ENCODE data around the gene UBE4B. TPM values are rescaled to one million over a fixed set of nuclear protein-coding genes. Genes with fewer than 3 reads are reported as not detected.
A peak's percentile ranks its signal among the peaks of the same experiment; 100 is the strongest.
"Not testable (repeated sequence)": the region's sequence is repeated elsewhere in the genome, so short reads cannot be mapped to it uniquely, and the experiment has no call there.

UBE4B gene
- 61.1 TPM for polyA plus RNA-seq (ENCODE audit: insufficient read length)
- long read RNA-seq, donor 1, full-length matches to known transcripts = 3 of 17 reads
- long read RNA-seq, donor 1, partial matches to known transcripts = 14 of 17 reads
- long read RNA-seq, donor 1, other reads (novel, unspliced or antisense) = 0 of 17 reads
- long read RNA-seq, donor 2, partial matches to known transcripts = 23 of 23 reads
- long read RNA-seq, donor 2, other reads (novel, unspliced or antisense) = 0 of 23 reads
- long read RNA-seq, donor 3, partial matches to known transcripts = 17 of 17 reads
- long read RNA-seq, donor 3, other reads (novel, unspliced or antisense) = 0 of 17 reads
- long read RNA-seq, donor 4 = 0 reads
- long read RNA-seq, donor 5, full-length matches to known transcripts = 1 of 11 reads
- long read RNA-seq, donor 5, partial matches to known transcripts = 10 of 11 reads
- long read RNA-seq, donor 5, other reads (novel, unspliced or antisense) = 0 of 11 reads
- long read RNA-seq, donor 6, full-length matches to known transcripts = 2 of 13 reads
- long read RNA-seq, donor 6, partial matches to known transcripts = 11 of 13 reads
- long read RNA-seq, donor 6, other reads (novel, unspliced or antisense) = 0 of 13 reads
- long read RNA-seq, donor 7, full-length matches to known transcripts = 2 of 33 reads
- long read RNA-seq, donor 7, partial matches to known transcripts = 31 of 33 reads
- long read RNA-seq, donor 7, other reads (novel, unspliced or antisense) = 0 of 33 reads
- long read RNA-seq, donor 8, full-length matches to known transcripts = 1 of 7 reads
- long read RNA-seq, donor 8, partial matches to known transcripts = 6 of 7 reads
- long read RNA-seq, donor 8, other reads (novel, unspliced or antisense) = 0 of 7 reads

- peak; percentile 99 for DNase-seq
Observed at GRCh38 chr1:10032590-10033358, at the start of gene UBE4B. TSS of gene UBE4B (plus strand) at chr1:10032958. CDS start at chr1:10033671, 713 bp downstream.

- DNase-seq = no peak
Observed at GRCh38 chr1:9984253-9984652, 48.5 kb upstream of the UBE4B start.

- DNase-seq = no peak
Observed at GRCh38 chr1:9985001-9985400, 47.8 kb upstream of the UBE4B start.

GRCh38 chr1:9989773-9990172 lies 43.0 kb upstream of the UBE4B start:
- DNase-seq = no peak

- DNase-seq = no peak
Observed at GRCh38 chr1:9990944-9991343, 41.8 kb upstream of the UBE4B start.

GRCh38 chr1:9992910-9993309 lies 39.8 kb upstream of the UBE4B start:
- no peak for DNase-seq

- no peak for DNase-seq
Observed at GRCh38 chr1:9993561-9994075, 39.1 kb upstream of the UBE4B start.

GRCh38 chr1:9996624-9997582 lies 35.9 kb upstream of the UBE4B start, which contains the start of gene RBP7:
TSS of gene RBP7 (plus strand) at chr1:9997228. CDS start at chr1:9997259, 31 bp downstream.
- no peak for DNase-seq

- DNase-seq = no peak
Observed at GRCh38 chr1:10001016-10001665, 31.6 kb upstream of the UBE4B start.

GRCh38 chr1:10005248-10005647 lies 27.5 kb upstream of the UBE4B start:
- not testable (repeated sequence) for DNase-seq

- no peak for DNase-seq
Observed at GRCh38 chr1:10007169-10007568, 25.6 kb upstream of the UBE4B start.

- no peak for DNase-seq
Observed at GRCh38 chr1:10014016-10014415, 18.7 kb upstream of the UBE4B start.

- no peak for DNase-seq
Observed at GRCh38 chr1:10019561-10019960, 13.2 kb upstream of the UBE4B start.

- no peak for DNase-seq
Observed at GRCh38 chr1:10020086-10020485, 12.7 kb upstream of the UBE4B start.

GRCh38 chr1:10020678-10021077 lies 12.1 kb upstream of the UBE4B start:
- DNase-seq = not testable (repeated sequence)

GRCh38 chr1:10021992-10022391 lies 10.8 kb upstream of the UBE4B start:
- not testable (repeated sequence) for DNase-seq

- DNase-seq = no peak
Observed at GRCh38 chr1:10022656-10023055, 10.1 kb upstream of the UBE4B start.

- no peak for DNase-seq
Observed at GRCh38 chr1:10025354-10025753, 7.4 kb upstream of the UBE4B start.

- DNase-seq = no peak
Observed at GRCh38 chr1:10027027-10027426, 5.7 kb upstream of the UBE4B start.

- not testable (repeated sequence) for DNase-seq
Observed at GRCh38 chr1:10028956-10029500, 3.7 kb upstream of the UBE4B start.

All from left kidney (tissue), 8 donors.